ENCODE data around the gene RAPGEF2.
"Not testable (repeated sequence)": the region's sequence is repeated elsewhere in the genome, so short reads cannot be mapped to it uniquely, and the experiment has no call there.

Gene RAPGEF2

DNA sequence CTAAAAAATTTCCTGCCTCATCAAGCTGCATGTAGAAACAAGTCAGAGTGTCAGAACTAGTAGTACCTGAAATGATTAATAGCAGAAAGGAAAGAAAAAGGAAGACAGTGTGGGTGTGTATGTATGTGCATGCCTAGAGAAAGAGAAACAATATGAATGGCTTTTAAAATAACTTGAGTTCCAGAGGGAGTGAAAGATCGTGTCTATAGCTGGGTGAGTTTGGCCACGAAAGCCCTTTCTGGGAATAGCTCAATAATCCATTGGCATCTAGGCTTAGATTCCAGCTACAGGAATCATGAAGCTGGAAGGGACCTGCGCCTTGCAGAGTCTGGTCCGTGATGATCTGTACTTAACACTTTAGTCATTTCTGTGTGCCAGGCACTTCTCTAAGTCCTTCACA is 195.6 kb downstream of the RAPGEF2 start:
- no peak overlapping the region for H3K27ac ChIP-seq
- TF ChIP-seq, protein P1, sequence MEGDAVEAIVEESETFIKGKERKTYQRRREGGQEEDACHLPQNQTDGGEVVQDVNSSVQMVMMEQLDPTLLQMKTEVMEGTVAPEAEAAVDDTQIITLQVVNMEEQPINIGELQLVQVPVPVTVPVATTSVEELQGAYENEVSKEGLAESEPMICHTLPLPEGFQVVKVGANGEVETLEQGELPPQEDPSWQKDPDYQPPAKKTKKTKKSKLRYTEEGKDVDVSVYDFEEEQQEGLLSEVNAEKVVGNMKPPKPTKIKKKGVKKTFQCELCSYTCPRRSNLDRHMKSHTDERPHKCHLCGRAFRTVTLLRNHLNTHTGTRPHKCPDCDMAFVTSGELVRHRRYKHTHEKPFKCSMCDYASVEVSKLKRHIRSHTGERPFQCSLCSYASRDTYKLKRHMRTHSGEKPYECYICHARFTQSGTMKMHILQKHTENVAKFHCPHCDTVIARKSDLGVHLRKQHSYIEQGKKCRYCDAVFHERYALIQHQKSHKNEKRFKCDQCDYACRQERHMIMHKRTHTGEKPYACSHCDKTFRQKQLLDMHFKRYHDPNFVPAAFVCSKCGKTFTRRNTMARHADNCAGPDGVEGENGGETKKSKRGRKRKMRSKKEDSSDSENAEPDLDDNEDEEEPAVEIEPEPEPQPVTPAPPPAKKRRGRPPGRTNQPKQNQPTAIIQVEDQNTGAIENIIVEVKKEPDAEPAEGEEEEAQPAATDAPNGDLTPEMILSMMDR (IDR thresholded peaks at IDR 0.05): no peak
- TF ChIP-seq ZFX (IDR thresholded peaks at IDR 0.05; ENCODE audit: borderline replicate concordance): no peak

DNA sequence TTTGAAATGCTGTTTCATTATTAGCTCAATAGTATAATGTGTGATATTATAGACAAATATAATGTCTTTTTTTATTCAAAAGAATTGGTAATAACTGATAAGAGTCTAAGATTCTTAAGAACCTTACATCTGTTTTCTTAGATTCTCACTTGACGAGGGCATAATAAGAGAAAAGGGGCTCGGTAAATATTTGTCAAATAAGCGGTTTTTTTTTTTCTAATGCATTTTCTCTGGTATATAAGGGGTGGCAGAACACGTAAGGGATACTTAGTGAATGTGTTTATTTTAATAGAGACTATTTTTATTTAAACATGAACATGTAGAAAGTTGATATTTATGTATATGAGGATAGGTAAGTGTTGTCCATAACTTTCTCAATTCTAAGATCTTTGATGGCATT is 200.6 kb downstream of the RAPGEF2 start:
- no peak overlapping the region for H3K27ac ChIP-seq
- TF ChIP-seq ZFX (IDR thresholded peaks at IDR 0.05; ENCODE audit: borderline replicate concordance): no peak
- TF ChIP-seq, protein P1 (IDR thresholded peaks at IDR 0.05): no peak

DNA sequence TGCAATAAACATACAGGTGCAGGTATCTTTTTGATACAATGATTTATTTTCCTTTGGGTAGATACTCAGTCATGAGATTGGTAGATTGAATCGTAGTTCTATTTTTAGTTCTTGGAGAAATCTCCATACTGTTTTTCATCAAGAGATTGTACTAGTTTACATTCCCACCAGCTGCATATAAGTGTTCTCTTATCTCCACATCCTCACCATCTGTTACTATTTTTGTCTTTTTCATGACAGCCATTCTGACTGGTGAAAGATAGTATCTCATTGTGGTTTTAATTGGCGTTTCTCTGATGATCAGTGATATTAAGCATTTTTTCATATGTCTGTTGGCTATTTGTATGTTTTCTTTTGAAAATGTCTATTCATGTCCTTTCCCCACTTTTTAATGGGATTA is 202.2 kb downstream of the RAPGEF2 start:
- no peak for TF ChIP-seq ZFX (IDR thresholded peaks at IDR 0.05; ENCODE audit: borderline replicate concordance)
- TF ChIP-seq, protein P1 (IDR thresholded peaks at IDR 0.05): no peak
- H3K27ac ChIP-seq: no peak overlapping the region

DNA sequence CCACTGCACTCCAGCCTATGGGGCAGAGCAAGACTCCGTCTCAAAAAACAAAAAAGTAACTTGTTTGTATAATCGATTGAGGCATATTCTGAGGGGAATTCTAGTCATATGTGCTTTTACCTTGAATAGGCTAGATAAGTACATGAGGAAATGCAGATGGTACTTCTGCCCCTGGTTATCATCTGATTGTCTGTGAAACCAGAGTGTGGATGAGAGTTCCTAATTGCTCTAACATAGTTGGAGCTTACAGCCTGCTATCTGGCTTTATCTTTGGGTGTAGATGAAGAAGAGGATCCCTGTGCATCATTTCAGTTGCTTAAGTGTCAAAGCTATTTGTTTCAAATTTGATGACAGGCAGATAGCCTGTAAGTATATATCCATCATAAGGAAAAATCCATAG is 205.1 kb downstream of the RAPGEF2 start:
- no peak overlapping the region for H3K27ac ChIP-seq
- TF ChIP-seq ZFX (IDR thresholded peaks at IDR 0.05; ENCODE audit: borderline replicate concordance): no peak
- TF ChIP-seq, protein P1 (IDR thresholded peaks at IDR 0.05): no peak

DNA sequence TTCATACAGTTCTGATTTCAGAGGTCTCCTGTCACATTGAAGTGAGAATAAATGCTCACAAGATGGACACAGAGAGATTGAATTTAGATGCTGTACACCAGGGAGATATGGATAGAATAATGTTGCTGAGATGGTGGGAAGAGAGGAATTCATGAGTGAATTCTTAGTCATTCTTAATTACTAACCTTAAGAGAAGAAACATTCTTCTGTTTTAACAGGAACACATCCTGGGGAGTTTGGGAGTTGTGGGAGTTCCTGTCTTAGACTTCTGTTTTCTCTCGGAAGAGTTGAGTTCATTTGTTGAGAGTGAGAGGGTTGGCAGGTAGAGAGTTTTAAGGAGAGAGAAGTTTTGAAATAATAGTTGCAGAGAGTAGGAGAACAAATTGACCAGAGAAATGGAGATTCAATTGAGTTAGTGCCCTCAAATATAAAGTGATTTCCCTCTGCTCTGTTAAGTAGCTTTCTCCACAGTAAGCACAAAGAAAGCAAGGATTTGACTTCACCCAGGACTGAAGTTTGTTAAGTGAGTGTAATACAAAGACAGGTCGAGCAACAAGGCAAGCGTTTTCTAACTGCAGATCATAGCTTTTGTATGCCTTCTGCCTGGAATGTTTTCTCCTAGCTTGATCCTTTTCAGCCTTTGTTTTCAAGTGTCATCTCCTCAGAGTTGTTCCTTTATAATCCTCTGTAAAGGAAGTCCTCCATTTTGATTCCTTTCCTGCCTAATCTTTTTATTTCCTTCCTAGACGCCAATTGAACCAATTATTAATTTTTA is 205.9 kb downstream of the RAPGEF2 start:
- TF ChIP-seq ZFX (IDR thresholded peaks at IDR 0.05; ENCODE audit: borderline replicate concordance): no peak
- TF ChIP-seq, protein P1 (IDR thresholded peaks at IDR 0.05): no peak
- H3K27ac ChIP-seq: no peak overlapping the region

DNA sequence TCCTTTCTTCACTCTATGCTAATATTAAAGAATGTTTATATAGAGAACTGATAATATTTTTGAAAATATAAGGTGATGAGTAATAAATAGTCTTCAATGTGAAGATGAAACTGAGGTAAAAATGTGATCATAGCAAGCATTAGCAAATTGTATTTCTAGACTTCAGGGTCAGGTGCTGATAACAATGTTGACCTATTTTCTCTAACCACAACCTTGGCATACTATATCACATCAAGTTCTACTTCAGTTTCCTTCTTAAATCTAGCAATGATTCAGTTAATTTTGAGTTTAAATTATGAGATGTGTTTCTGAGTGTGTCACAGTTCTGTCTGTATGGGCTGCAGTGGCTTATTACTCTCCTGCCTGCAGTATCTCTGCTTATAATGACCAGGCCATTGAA is 209.4 kb downstream of the RAPGEF2 start:
- H3K27ac ChIP-seq: no peak overlapping the region
- no peak for TF ChIP-seq ZFX (IDR thresholded peaks at IDR 0.05; ENCODE audit: borderline replicate concordance)
- TF ChIP-seq, protein P1 (IDR thresholded peaks at IDR 0.05): no peak

DNA sequence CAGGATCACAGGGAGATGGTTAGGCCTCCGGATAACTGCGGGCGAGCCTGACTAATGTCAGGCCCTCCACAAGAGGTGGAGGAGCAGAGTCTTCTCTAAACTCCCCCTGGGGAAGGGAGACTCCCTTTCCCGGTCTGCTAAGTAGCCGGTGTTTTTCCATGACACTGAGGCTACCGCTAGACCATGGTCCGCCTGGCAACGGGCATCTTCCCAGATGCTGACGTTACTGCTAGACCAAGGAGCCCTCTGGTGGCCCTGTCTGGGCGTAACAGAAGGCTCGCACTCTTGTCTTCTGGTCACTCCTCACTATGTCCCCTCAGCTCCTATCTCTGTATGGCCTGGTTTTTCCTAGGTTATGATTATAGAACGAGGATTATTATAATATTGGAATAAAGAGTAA is 213.0 kb downstream of the RAPGEF2 start:
- not testable (repeated sequence) for H3K27ac ChIP-seq
- TF ChIP-seq, protein P1 (IDR thresholded peaks at IDR 0.05): peak; percentile 52; the same call in 1 of the 2 replicates

Data from 22Rv1 (cell line).